Endodermal cell (in vitro differentiated cells): ENCODE results near the gene DCAF15. TPM values are rescaled to one million over a fixed set of nuclear protein-coding genes. Genes with fewer than 3 reads are reported as not detected.

Experiments used
- DNase-seq: peaks from one replicate; pipeline ENCODE4 v3.0.0-alpha.2; 2017
- H3K27ac ChIP-seq: 2 replicates; pipeline ENCODE4 v1.5.1; 2013; ENCODE audit warnings: mild to moderate bottlenecking, low read depth, low read length, moderate library complexity
- H3K27me3 ChIP-seq: 2 replicates; pipeline ENCODE4 v1.6.1; 2013; ENCODE audit warnings: mild to moderate bottlenecking, low read length, moderate library complexity; ENCODE audit not compliant: insufficient read depth, control insufficient read depth, poor library complexity, severe bottlenecking
- H3K36me3 ChIP-seq: 2 replicates; pipeline ENCODE4 v1.7.0; 2013; ENCODE audit warnings: mild to moderate bottlenecking, low read length, moderate library complexity; ENCODE audit not compliant: control insufficient read depth, insufficient read depth
- H3K4me1 ChIP-seq: one replicate; pipeline ENCODE4 v1.7.0; 2013; ENCODE audit warnings: low read length; ENCODE audit not compliant: control insufficient read depth, insufficient read depth
- H3K4me3 ChIP-seq: 2 replicates; pipeline ENCODE4 v1.5.1; 2013; ENCODE audit warnings: mild to moderate bottlenecking, low read length, moderate library complexity
- H3K9ac ChIP-seq: 2 replicates; pipeline ENCODE4 v1.6.1; 2013; ENCODE audit warnings: mild to moderate bottlenecking, low read length, moderate library complexity; ENCODE audit not compliant: poor library complexity, severe bottlenecking; ENCODE audit errors: extremely low read depth
- H3K9me3 ChIP-seq: 2 replicates; pipeline ENCODE4 v1.6.1; 2013; ENCODE audit warnings: mild to moderate bottlenecking, low read length, moderate library complexity; ENCODE audit not compliant: control insufficient read depth
- H3K27ac Mint-ChIP-seq: 2 replicates; pipeline ENCODE4 v1.8.0; 2020; ENCODE audit warnings: mixed read lengths
- H3K27me3 Mint-ChIP-seq: 2 replicates; pipeline ENCODE4 v1.8.0; 2021; ENCODE audit warnings: mild to moderate bottlenecking, mixed read lengths; ENCODE audit not compliant: insufficient read depth
- H3K36me3 Mint-ChIP-seq: 2 replicates; pipeline ENCODE4 v1.8.0; 2020; ENCODE audit warnings: low read depth, mixed read lengths
- H3K4me1 Mint-ChIP-seq: 2 replicates; pipeline ENCODE4 v1.8.0; 2020; ENCODE audit warnings: mixed read lengths
- H3K4me3 Mint-ChIP-seq: 2 replicates; pipeline ENCODE4 v1.8.0; 2020; ENCODE audit warnings: mild to moderate bottlenecking, moderate library complexity, mixed read lengths
- H3K9me3 Mint-ChIP-seq: 2 replicates; pipeline ENCODE4 v1.8.0; 2020; ENCODE audit warnings: mild to moderate bottlenecking, mixed read lengths
- CTCF ChIP-seq: fragments of 200-600 bp; sonication (generic); conservative IDR thresholded peaks from 2 replicates; pipeline ENCODE4 v1.5.0; 2021; ENCODE audit warnings: antibody characterized with exemption, mild to moderate bottlenecking
- WGBS, 2 experiments: methylation state at CpG; one replicate each; pipeline versions ENCODE4 v1.1.5 to v1.1.7; 2013; ENCODE audit warnings: missing lambda C conversion rate in 2 of 2, mixed read lengths in 1 of 2; ENCODE audit not compliant: insufficient coverage in 1 of 2, insufficient read length in 1 of 2; 5-methylcytosine and 5-hydroxymethylcytosine counted together
- total RNA-seq, 2 donors: library from RNA; stranded (reverse); fragmentation: NEBNext Ultra II Directional in 1 of 2; extraction: Animal tissue kit (Norgen Biotek cat#: 25700) in 1 of 2; gene quantifications; 2 replicates in 1 of 2; 3 replicates in 1 of 2; pipeline ENCODE4 v1.2.1, GENCODE V29; 2021

DCAF15 gene
- total RNA-seq, 2 donors from 2014 or later: 62.4 to 72.9 TPM

GRCh38 chr19:13908674-13909073 is 43.6 kb upstream of the DCAF15 start:
- WGBS, 2 experiments: 96 to 100% methylated on average over 5 to 8 of the region's 8 CpGs
- Mint-ChIP-seq H3K27ac (no peak overlapping the region), H3K4me3 (no peak overlapping the region), H3K27me3 (peaks cover 17% of the 10 kb centered on the region), H3K9me3 (no peaks in the 10 kb centered on the region), H3K4me1 (peaks cover 8% of the 10 kb centered on the region), H3K36me3 (peaks cover 24% of the 10 kb centered on the region)
- no peak overlapping the region for H3K4me3 ChIP-seq
- H3K27me3 ChIP-seq: no peaks in the 10 kb centered on the region
- no peak for TF ChIP-seq CTCF
- no peaks in the 10 kb centered on the region for H3K9me3 ChIP-seq
- no peak overlapping the region for H3K9ac ChIP-seq
- no peak overlapping the region for H3K27ac ChIP-seq
- peaks cover 30% of the 10 kb centered on the region for H3K36me3 ChIP-seq
- no peak for DNase-seq
- H3K4me1 ChIP-seq: no peaks in the 10 kb centered on the region

GRCh38 chr19:13909430-13909829 is 42.9 kb upstream of the DCAF15 start:
- no peak overlapping the region for H3K4me3 ChIP-seq
- 96% methylated on average over 2 of the region's 2 CpGs; no CpG with 5 or more reads in 1 of the 2 experiments for WGBS, 2 experiments
- no peak overlapping the region for H3K27ac ChIP-seq
- Mint-ChIP-seq H3K36me3 (peaks cover 24% of the 10 kb centered on the region), H3K4me1 (peaks cover 8% of the 10 kb centered on the region), H3K4me3 (no peak overlapping the region), H3K27ac (no peak overlapping the region), H3K9me3 (no peaks in the 10 kb centered on the region), H3K27me3 (peaks cover 15% of the 10 kb centered on the region)
- no peak for TF ChIP-seq CTCF
- no peak overlapping the region for H3K9ac ChIP-seq
- no peak for DNase-seq
- H3K27me3 ChIP-seq: no peaks in the 10 kb centered on the region
- H3K4me1 ChIP-seq: no peaks in the 10 kb centered on the region
- peaks cover 30% of the 10 kb centered on the region for H3K36me3 ChIP-seq
- H3K9me3 ChIP-seq: no peaks in the 10 kb centered on the region

GRCh38 chr19:13913352-13913751 is 39.0 kb upstream of the DCAF15 start:
- no peak overlapping the region for H3K27ac Mint-ChIP-seq
- WGBS, 2 experiments: 96 to 97% methylated on average over 13 to 17 of the region's 17 CpGs
- no peaks in the 10 kb centered on the region for H3K27me3 ChIP-seq
- H3K9me3 ChIP-seq: no peaks in the 10 kb centered on the region
- H3K9ac ChIP-seq: no peak overlapping the region
- H3K36me3 ChIP-seq: peaks cover 34% of the 10 kb centered on the region
- no peak overlapping the region for H3K4me3 ChIP-seq
- H3K4me1 Mint-ChIP-seq: no peaks in the 10 kb centered on the region
- no peaks in the 10 kb centered on the region for H3K9me3 Mint-ChIP-seq
- peaks cover 54% of the 10 kb centered on the region for H3K36me3 Mint-ChIP-seq
- no peaks in the 10 kb centered on the region for H3K27me3 Mint-ChIP-seq
- no peak overlapping the region for H3K27ac ChIP-seq
- no peaks in the 10 kb centered on the region for H3K4me1 ChIP-seq
- DNase-seq: no peak
- TF ChIP-seq CTCF: no peak
- H3K4me3 Mint-ChIP-seq: no peak overlapping the region
